ENCODE data around the gene TBC1D3I.
"Not testable (repeated sequence)": the region's sequence is repeated elsewhere in the genome, so short reads cannot be mapped to it uniquely, and the experiment has no call there.

TBC1D3I gene

DNA sequence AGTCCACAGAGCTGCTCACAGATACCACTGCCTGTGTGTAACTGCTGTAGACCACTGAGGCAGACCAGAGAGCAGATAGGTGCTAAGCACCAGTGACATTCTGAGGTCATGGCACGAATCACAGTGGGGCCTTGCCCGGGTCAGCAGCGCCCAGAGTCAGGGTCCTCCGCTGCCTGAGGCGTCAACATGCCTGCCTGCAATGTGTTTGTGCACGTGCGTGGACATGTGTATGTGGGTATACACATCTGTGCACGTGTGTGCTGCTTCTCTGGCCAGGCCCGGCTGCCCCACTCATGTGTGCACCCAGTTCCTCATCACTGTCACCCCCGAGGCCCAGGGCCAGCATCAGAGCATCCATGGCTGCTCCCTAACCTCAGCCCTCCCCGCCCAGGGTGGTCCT is at the start of gene TBC1D3I:
Gene TBC1D3I (minus strand): TSS at position 101 of the 400 bp plus-strand sequence. CDS start 1,585 bp downstream, outside the sequence.
- in situ Hi-C loops (cut with MboI; ENCODE audit: low sequenced_read_pairs, unreplicated experiment); DNase-seq (ENCODE audit: low spot score): not testable (repeated sequence)

DNA sequence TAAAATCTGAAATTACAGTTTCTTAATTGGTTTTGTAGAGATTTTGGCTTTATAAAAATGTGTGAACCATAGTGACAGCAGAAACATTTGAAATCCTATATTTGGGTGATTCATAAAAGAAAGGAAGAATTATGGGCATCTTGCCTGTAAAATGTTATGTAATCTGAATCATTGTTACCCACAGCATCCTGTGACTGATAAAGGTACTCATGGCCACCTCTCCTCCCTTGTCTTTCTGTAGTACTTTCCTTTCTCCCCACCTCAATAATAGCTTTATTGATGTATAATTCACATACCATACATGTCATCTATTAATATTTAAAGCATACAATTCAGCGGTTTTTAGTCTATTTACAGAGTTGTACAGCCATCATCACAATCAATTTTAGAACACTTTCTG is 30.8 kb upstream of the TBC1D3I start:
- in situ Hi-C loops (cut with MboI; ENCODE audit: low sequenced_read_pairs, unreplicated experiment): not testable (repeated sequence)

DNA sequence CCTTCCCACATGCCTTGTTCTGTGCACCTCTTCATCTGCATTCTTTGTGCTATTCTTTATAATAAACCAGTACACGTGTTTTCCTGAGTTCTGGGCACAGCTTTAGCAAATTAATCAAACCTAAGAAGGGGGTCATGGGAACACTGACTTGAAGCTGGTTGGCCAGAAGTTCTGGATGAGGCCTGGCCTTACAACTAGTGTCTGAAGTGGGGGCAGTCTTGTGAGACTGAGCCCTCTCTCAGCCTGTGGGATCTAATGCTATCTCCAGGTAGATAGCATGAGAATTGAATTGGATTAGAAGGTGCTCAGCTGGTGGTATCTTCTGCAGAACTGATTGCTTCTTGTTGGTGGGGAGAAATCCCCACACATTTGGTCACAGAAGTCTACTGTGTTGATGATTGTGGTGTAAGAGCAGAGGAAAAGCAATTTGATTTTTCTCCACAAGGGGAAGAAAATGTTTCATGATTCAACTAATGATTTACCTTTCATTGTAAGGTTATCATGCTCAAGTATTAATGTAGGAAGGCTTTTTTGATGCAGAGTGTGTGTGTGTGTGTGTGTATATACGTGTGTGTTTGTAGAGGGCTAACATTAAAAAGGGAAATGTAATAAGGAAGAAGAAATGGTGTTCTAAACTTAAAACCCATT is 25.7 kb upstream of the TBC1D3I start:
- in situ Hi-C loops (cut with MboI; ENCODE audit: low sequenced_read_pairs, unreplicated experiment); DNase-seq (ENCODE audit: low spot score): not testable (repeated sequence)

More for the DNA sequence above, 30.8 kb upstream of the TBC1D3I start:
- DNase-seq (ENCODE audit: low spot score): not testable (repeated sequence)

DNA sequence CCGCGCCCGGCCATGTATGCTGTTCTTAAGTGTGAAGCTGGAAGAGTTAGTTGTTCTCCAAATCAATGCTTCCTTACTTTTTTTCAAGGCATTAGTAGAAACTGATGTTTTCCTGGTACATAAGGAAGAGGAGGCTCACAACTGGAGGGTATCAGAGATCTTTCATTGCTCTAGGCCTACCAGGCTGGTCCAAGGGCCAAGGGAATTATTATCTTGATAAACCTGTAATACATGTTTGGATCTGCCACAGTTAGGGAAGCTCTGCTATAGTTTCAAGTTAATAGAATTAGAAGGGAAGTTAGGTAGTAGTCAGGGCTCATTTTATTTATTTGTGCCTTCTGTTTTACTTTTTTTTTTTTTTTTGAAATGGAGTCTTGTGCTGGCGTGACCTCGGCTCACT is 19.8 kb upstream of the TBC1D3I start:
- DNase-seq (ENCODE audit: low spot score); in situ Hi-C loops (cut with MboI; ENCODE audit: low sequenced_read_pairs, unreplicated experiment): not testable (repeated sequence)

DNA sequence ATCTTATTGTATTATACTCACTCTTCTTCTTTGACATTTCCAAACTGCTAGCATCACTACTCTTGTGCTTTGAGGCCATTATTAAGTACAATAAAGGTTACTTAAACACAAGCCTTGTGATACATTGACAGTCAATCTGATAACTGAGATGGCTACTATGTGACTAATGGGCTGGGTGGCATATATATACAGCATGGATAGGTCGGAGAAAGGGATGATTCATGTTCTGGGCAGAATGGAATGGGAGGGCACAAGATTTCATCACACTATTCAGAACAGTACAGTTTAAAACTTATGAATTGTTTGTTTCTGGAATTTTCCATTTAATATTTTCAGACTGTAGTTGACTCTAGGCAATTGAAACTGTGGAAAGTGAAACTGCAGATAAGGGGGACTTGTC is 18.9 kb upstream of the TBC1D3I start:
- in situ Hi-C loops (cut with MboI; ENCODE audit: low sequenced_read_pairs, unreplicated experiment); DNase-seq (ENCODE audit: low spot score): not testable (repeated sequence)

DNA sequence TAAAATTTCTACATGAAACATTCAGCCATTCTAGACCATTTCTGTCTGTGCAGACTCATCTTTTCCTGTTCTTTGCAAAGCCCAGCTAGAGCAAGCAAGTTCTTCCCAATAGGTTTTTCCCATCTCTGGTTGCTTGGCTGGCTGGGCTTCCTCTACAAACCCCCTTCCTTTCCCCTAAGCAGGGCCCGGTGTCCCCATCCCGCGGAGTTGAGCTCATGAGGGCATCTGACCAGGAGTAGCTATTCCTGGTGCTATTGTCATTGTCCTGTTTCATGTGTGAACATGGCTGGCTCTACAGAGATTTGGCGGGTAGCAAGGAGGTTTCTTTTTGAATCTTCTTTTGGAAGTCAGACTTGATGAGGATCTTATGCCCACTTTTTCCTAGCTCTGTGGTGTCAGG is 22.3 kb downstream of the TBC1D3I start:
- DNase-seq (ENCODE audit: low spot score); in situ Hi-C loops (cut with MboI; ENCODE audit: low sequenced_read_pairs, unreplicated experiment): not testable (repeated sequence)

DNA sequence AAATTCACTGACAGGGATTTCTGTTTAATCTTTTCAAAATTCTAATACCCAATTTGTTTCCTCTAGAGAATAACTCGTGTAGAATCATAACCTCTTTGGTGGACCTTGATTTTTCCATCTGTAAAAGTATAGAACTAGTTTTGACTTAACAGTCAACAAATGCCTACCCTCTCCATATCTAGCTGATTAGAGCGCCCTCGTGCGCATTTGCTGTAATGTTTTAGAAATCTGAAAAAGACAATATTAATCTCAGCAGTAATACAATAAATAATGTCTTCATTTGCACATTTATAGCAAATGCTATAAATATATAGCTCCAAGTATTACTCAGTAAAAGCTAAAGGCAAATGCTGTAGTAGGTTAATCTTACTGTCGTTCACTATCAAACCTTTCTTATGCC is 34.7 kb downstream of the TBC1D3I start:
- DNase-seq (ENCODE audit: low spot score); in situ Hi-C loops (cut with MboI; ENCODE audit: low sequenced_read_pairs, unreplicated experiment): not testable (repeated sequence)

DNA sequence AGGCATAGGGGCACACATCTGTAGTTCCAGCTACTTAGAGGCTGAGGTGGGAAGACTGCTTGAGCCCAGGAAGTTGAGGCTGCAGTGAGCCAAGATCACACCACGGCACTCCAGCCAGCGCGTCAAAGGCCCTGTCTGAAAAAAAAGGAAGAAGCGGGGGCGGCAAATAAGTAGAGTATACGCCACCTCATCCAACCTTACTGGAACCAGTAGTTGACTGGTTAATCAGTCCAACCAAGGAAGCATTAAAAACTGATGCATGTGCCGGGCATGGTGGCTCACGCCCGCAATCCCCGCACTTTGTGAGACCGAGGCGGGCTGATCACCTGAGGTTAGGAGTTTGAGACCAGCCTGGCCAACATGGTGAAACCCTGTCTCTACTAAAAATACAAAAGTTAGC is 41.4 kb downstream of the TBC1D3I start:
- DNase-seq (ENCODE audit: low spot score); in situ Hi-C loops (cut with MboI; ENCODE audit: low sequenced_read_pairs, unreplicated experiment): not testable (repeated sequence)

DNA sequence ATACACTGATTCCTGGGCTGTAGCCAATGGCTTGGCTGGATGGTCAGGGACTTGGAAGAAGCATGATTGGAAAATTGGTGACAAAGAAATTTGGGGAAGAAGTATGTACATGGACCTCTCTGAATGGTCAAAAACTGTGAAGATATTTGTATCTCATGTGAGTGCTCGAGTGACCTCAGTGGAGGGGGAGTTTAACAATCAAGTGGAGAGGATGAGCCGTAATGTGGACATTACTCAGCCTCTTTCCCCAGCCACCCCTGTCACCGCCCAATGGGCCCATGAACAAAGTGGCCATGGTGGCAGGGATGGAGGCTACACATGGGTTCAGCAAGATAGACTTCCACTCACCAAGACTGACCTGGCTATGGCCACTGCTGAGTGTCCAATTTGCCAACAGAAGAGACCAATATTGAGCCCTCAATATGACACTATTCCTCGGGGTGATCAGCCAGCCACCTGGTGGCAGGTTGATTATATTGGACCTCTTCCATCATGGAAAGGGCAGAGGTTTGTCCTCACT is 42.7 kb downstream of the TBC1D3I start:
- DNase-seq (ENCODE audit: low spot score); in situ Hi-C loops (cut with MboI; ENCODE audit: low sequenced_read_pairs, unreplicated experiment): not testable (repeated sequence)

DNA sequence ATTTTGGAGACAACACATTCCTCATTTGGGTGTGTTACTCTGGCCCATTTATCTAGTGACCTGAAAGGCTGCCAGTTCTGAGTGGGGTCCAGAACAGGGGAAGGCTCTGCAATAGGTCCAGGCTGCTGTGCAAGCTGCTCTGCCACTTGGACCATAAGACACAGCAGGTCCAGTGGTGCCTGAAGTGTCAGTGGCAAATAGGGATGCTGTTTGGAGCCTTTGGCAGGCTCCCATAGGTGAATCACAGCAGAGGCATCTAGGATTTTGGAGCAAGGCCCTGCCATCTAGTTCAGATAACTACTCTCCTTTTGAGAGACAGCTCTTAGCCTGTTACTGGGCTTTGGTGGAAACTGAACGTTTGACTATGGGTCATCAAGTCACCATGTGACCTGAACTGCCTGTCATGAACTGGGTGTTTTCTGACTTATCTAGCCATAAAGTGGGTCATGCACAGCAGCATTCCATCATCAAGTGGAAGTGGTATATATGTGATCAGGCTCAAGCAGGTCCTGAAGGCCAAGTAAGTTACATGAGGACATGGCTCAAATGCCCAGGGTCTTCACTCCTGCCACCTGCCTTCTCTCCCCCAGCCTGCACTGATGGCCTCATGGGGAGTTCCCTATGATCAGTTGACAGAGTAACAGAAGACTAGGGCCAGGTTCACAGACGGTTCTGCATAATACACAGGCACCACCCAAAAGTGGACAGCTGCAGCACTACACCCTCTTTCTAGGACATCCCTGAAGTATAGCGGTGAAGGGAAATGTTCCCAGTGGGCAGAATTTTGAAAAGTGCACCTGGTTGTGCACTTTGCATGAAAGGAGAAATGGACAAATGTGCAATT is 43.4 kb downstream of the TBC1D3I start:
- in situ Hi-C loops (cut with MboI; ENCODE audit: low sequenced_read_pairs, unreplicated experiment); DNase-seq (ENCODE audit: low spot score): not testable (repeated sequence)

DNA sequence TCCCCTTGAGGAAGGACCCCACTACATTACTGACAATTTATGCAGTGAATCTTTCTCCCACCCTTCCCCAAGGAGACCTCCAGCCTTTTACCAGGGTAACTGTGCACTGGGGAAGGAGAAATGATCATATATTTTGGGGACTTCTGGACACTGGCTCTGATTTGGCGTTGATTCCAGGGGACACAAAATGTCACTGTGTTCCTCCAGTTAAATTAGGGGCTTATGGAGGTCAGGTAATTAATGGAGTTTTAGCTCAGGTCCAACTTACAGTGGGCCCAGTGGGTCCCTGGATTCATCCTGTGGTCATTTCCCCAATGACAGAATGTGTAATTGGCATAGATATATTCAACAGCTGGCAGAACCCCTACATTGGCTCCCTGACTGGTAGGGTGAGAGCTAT is 44.8 kb downstream of the TBC1D3I start:
- DNase-seq (ENCODE audit: low spot score); in situ Hi-C loops (cut with MboI; ENCODE audit: low sequenced_read_pairs, unreplicated experiment): not testable (repeated sequence)

DNA sequence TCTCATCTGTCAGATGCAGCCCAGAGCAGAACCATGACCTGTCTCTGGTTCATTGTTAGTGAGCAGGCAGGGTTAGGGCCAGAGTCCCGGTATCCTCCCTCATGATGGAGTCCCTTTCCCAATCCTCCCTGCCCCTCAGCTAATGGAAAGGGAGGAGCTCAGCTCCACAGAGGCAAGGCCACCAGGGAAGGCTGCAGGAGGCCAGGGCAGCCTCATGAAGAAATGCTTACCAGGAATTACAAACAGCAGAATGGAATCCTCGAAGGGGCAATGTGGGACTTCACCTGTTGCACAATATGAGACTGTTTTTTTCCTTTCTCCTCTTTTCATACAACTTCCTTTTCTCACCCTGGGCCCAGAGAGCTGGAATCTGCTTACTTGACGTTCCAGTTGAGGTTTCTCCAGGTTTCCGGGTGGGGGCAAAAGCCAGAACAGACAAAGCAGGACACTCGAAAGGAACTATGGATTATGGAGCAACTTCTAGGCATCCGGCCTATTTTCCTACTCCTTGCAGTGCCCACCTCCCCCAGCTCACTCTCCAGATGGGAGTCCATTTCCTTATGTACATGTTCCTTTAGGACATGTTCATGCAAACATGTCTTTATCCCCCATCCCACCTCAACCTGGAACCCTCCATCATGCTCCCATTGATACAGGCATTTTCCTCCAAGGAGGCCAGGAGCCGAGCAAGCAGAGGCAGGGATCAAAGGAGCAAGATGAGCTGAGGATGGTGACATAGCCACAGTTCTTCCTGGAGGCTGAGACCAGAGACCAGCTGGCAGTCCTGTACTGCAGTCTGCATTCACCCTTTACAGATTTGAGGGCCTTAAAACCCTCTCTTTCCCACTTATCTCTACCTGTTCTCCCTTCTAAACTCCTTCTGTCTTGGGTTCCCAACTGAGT is 48.7 kb downstream of the TBC1D3I start:
- in situ Hi-C loops (cut with MboI; ENCODE audit: low sequenced_read_pairs, unreplicated experiment); DNase-seq (ENCODE audit: low spot score): not testable (repeated sequence)

DNA sequence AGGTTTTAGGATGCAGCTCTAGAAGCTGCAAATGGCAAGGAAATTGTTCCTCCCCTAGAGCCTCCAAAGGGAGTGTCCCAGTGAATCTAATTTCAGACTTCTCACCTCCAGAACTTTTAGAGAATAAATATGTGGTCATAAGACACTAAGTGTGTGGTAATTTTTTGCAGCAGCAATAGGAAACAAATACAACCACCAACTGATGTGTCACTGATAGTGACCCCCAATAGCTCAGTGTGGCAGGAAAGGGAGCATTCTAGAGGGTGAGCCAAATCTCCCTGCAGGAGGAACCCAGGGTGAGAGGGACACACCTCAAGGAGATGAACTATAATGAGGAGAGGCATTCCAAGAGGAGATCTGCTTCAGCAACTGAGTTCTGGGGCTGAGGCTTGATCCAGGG is 49.5 kb downstream of the TBC1D3I start:
- in situ Hi-C loops (cut with MboI; ENCODE audit: low sequenced_read_pairs, unreplicated experiment): no loop called here
- no peak for DNase-seq (ENCODE audit: low spot score)
- TF ChIP-seq, protein P1, sequence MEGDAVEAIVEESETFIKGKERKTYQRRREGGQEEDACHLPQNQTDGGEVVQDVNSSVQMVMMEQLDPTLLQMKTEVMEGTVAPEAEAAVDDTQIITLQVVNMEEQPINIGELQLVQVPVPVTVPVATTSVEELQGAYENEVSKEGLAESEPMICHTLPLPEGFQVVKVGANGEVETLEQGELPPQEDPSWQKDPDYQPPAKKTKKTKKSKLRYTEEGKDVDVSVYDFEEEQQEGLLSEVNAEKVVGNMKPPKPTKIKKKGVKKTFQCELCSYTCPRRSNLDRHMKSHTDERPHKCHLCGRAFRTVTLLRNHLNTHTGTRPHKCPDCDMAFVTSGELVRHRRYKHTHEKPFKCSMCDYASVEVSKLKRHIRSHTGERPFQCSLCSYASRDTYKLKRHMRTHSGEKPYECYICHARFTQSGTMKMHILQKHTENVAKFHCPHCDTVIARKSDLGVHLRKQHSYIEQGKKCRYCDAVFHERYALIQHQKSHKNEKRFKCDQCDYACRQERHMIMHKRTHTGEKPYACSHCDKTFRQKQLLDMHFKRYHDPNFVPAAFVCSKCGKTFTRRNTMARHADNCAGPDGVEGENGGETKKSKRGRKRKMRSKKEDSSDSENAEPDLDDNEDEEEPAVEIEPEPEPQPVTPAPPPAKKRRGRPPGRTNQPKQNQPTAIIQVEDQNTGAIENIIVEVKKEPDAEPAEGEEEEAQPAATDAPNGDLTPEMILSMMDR (IDR thresholded peaks at IDR 0.05; ENCODE audit: borderline replicate concordance, control extremely low read depth, extremely low read depth, insufficient read depth, missing control alignments): no peak

All from GM13976 (cell line).